Osteoblast (primary cell): ENCODE data around the gene C6orf52. TPM values are rescaled to one million over a fixed set of nuclear protein-coding genes. Genes with fewer than 3 reads are reported as not detected.

Experiments
- DNase-seq: peaks from one replicate; pipeline ENCODE4 v3.0.0; 2011; ENCODE audit warnings: low spot score, mixed read lengths; ENCODE audit not compliant: insufficient read length; ENCODE audit errors: missing footprints
- H2AFZ ChIP-seq: 2 replicates; pipeline ENCODE4 v1.6.0; 2011; ENCODE audit warnings: mild to moderate bottlenecking, low read length
- H3K27ac ChIP-seq: 2 replicates; pipeline ENCODE4 v1.5.1; 2011; ENCODE audit warnings: mild to moderate bottlenecking, low read depth, low read length, moderate library complexity
- H3K27me3 ChIP-seq: 2 replicates; pipeline ENCODE4 v1.6.0; 2012; ENCODE audit warnings: mild to moderate bottlenecking, control low read depth, inconsistent platforms, low read length, moderate library complexity; ENCODE audit not compliant: insufficient read depth
- H3K36me3 ChIP-seq: 2 replicates; pipeline ENCODE4 v1.5.1; 2011; ENCODE audit warnings: mild to moderate bottlenecking, low read length, control low read depth, moderate library complexity; ENCODE audit not compliant: insufficient read depth
- H3K4me1 ChIP-seq: 2 replicates; pipeline ENCODE4 v1.5.1; 2011; ENCODE audit warnings: mild to moderate bottlenecking, low read length, control low read depth, moderate library complexity; ENCODE audit not compliant: insufficient read depth
- H3K4me2 ChIP-seq: 2 replicates; pipeline ENCODE4 v1.6.0; 2011; ENCODE audit warnings: mild to moderate bottlenecking, low read length; ENCODE audit not compliant: insufficient read depth
- H3K4me3 ChIP-seq: fragments of 200-600 bp; sonication (generic); 3 replicates; pipeline ENCODE4 v1.5.1; 2012; ENCODE audit warnings: mild to moderate bottlenecking, low read length, inconsistent platforms; ENCODE audit not compliant: insufficient read depth
- H3K79me2 ChIP-seq: 2 replicates; pipeline ENCODE4 v1.6.0; 2012; ENCODE audit warnings: mild to moderate bottlenecking, low read length, control low read depth, inconsistent platforms; ENCODE audit not compliant: insufficient read depth
- H3K9me3 ChIP-seq: 2 replicates; pipeline ENCODE4 v1.5.1; 2011; ENCODE audit warnings: low read depth, low read length, control low read depth
- H4K20me1 ChIP-seq: 2 replicates; pipeline ENCODE4 v1.6.0; 2012; ENCODE audit warnings: mild to moderate bottlenecking, low read length, control low read depth; ENCODE audit not compliant: insufficient read depth
- CTCF ChIP-seq: IDR thresholded peaks from 2 replicates; pipeline ENCODE4 v1.5.1; 2011; ENCODE audit warnings: mild to moderate bottlenecking, low read depth, low read length, moderate library complexity; ENCODE audit errors: extremely low read depth
- total RNA-seq: library from RNA; depleted of rRNA; stranded (reverse); fragments of >200 nt; gene quantifications from 2 replicates; pipeline ENCODE4 v1.2.3, GENCODE V29; 2012

C6orf52 gene
- total RNA-seq, 1 donor: not detected

DNA sequence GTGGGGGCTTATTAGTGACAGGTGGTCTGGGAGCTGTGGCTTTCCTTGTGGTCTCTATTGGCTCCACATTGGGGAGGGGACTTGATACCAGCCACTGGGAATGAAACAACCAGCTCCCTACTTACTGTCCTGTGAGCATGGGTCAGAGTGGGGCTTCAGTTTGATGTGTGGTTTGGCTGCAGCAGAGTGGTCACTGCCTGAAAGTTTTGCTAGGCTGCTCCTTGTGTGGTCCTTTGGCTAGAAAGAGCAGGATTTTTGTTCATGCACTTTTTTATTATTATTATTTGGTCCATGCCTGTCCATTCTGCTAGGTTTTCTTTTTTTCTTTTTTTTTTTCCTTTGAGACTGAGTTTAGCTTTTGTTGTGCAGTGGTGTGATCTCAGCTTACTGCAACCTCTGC, 45.6 kb upstream of the C6orf52 start:
- no peak overlapping the region for H3K4me2 ChIP-seq
- H3K27me3 ChIP-seq: no peaks in the 10 kb centered on the region
- no peaks in the 10 kb centered on the region for H4K20me1 ChIP-seq
- H3K79me2 ChIP-seq: no peaks in the 10 kb centered on the region
- no peak overlapping the region for H3K27ac ChIP-seq
- H3K9me3 ChIP-seq: no peaks in the 10 kb centered on the region
- no peak for TF ChIP-seq CTCF
- no peaks in the 10 kb centered on the region for H3K36me3 ChIP-seq
- no peak overlapping the region for H2AFZ ChIP-seq
- peaks cover 5% of the 10 kb centered on the region for H3K4me1 ChIP-seq
- H3K4me3 ChIP-seq: no peak overlapping the region
- no peak for DNase-seq

GRCh38 chr6:10736731-10737130, 42.3 kb upstream of the C6orf52 start:
- Histone ChIP-seq H3K4me3 (no peak overlapping the region), H3K79me2 (no peaks in the 10 kb centered on the region)
- no peak for TF ChIP-seq CTCF

GRCh38 chr6:10733863-10734262, 39.4 kb upstream of the C6orf52 start:
- Histone ChIP-seq H3K4me2 (no peak overlapping the region), H3K4me3 (no peak overlapping the region), H4K20me1 (no peaks in the 10 kb centered on the region), H3K36me3 (peaks cover 32% of the 10 kb centered on the region), H2AFZ (no peak overlapping the region), H3K9me3 (no peaks in the 10 kb centered on the region), H3K27me3 (no peaks in the 10 kb centered on the region), H3K27ac (no peak overlapping the region), H3K4me1 (peaks cover 12% of the 10 kb centered on the region), H3K79me2 (no peaks in the 10 kb centered on the region)
- no peak for DNase-seq
- TF ChIP-seq CTCF: no peak

More at GRCh38 chr6:10736731-10737130, 42.3 kb upstream of the C6orf52 start:
- Histone ChIP-seq H3K4me2 (no peak overlapping the region), H3K27me3 (no peaks in the 10 kb centered on the region), H3K9me3 (no peaks in the 10 kb centered on the region), H4K20me1 (no peaks in the 10 kb centered on the region), H3K4me1 (peaks cover 12% of the 10 kb centered on the region), H2AFZ (no peak overlapping the region), H3K36me3 (peaks cover 18% of the 10 kb centered on the region), H3K27ac (no peak overlapping the region)
- no peak for DNase-seq

DNA sequence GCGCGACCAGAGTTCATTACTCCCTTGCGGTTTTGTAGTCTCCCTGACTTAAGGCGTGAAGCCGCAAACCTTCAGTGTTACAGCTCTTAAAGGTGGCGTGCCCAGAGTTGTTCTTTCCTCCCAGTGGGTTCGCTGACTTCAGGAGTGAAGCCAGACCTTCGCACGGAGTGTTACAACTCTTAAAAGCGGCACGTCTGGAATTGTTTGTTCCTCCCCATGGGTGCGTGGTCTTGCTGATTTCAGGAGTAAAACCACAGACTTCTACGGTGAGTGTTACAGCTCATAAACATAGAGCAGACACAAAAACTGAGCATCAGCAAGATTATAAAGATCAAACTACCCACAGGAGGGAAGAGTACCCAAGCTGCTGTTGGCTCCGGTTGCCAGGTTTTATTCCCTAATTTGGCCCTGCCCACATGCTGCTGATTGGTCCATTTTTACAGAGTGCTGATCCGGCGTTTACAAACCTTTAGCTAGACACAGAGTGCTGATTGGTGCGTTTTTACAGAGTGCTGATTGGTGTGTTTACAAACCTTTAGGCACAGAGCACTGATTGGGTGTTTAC, 38.8 kb upstream of the C6orf52 start:
- H3K4me3 ChIP-seq: no peak overlapping the region
- H3K4me2 ChIP-seq: no peak overlapping the region
- H3K9me3 ChIP-seq: no peaks in the 10 kb centered on the region
- peaks cover 2% of the 10 kb centered on the region for H3K79me2 ChIP-seq
- TF ChIP-seq CTCF: no peak
- H3K36me3 ChIP-seq: peaks cover 38% of the 10 kb centered on the region
- DNase-seq: no peak
- H3K27me3 ChIP-seq: no peaks in the 10 kb centered on the region
- no peak overlapping the region for H3K27ac ChIP-seq
- peaks cover 12% of the 10 kb centered on the region for H3K4me1 ChIP-seq
- H2AFZ ChIP-seq: no peak overlapping the region
- H4K20me1 ChIP-seq: no peaks in the 10 kb centered on the region
